CD14-positive monocyte (primary cell): ENCODE results near the gene AMBRA1. TPM values are rescaled to one million over a fixed set of nuclear protein-coding genes. Genes with fewer than 3 reads are reported as not detected.

Experiments
- DNase-seq, 3 donors: peaks; one replicate each; pipeline ENCODE4 v3.0.0-alpha.2; 2011 to 2022
- H2AFZ ChIP-seq: 2 replicates; pipeline ENCODE4 v1.6.0; 2012; ENCODE audit warnings: mild to moderate bottlenecking, low read depth, low read length, inconsistent platforms; ENCODE audit not compliant: insufficient read depth, poor library complexity, severe bottlenecking
- H3K27ac ChIP-seq, 2 donors: 1 replicate in 1 of 2; 2 replicates in 1 of 2; pipeline ENCODE4 v1.5.1; 2012 to 2013; ENCODE audit warnings: low read length in 2 of 2, control low read depth in 1 of 2, inconsistent platforms in 1 of 2, low read depth in 1 of 2, mild to moderate bottlenecking in 1 of 2
- H3K27me3 ChIP-seq, 2 donors: one replicate each; pipeline versions ENCODE4 v1.6.0 to v1.6.1; 2011 to 2013; ENCODE audit warnings: low read length in 2 of 2; ENCODE audit not compliant: control insufficient read depth in 2 of 2, insufficient read depth in 2 of 2
- H3K36me3 ChIP-seq, 2 donors: replicated peaks in 1 of 2; 1 replicate in 1 of 2; 2 replicates in 1 of 2; pipeline versions ENCODE4 v1.5.1 to v1.6.1; 2012 to 2013; ENCODE audit warnings: low read length in 2 of 2, control low read depth in 1 of 2, inconsistent platforms in 1 of 2, mild to moderate bottlenecking in 1 of 2; ENCODE audit not compliant: insufficient read depth in 2 of 2, control insufficient read depth in 1 of 2
- H3K4me1 ChIP-seq, 2 donors: 1 replicate in 1 of 2; 2 replicates in 1 of 2; pipeline versions ENCODE4 v1.5.1 to v1.6.1; 2012 to 2013; ENCODE audit warnings: low read length in 2 of 2, control low read depth in 1 of 2, inconsistent platforms in 1 of 2, mild to moderate bottlenecking in 1 of 2, moderate library complexity in 1 of 2; ENCODE audit not compliant: insufficient read depth in 2 of 2, control insufficient read depth in 1 of 2
- H3K4me2 ChIP-seq: replicated peaks from 2 replicates; pipeline ENCODE3; 2012; ENCODE audit warnings: low read length, moderate library complexity, mild to moderate bottlenecking; ENCODE audit not compliant: poor library complexity, severe bottlenecking; ENCODE audit errors: extremely low read depth
- H3K4me3 ChIP-seq, 3 experiments: fragments of 200-600 bp in 1 of 3; sonication (generic) in 1 of 3; replicated peaks in 1 of 3; 1 replicate in 2 of 3; 2 replicates in 1 of 3; pipeline ENCODE4 v1.5.1; 2011 to 2013; ENCODE audit warnings: low read length in 3 of 3, mild to moderate bottlenecking in 3 of 3, control low read depth in 2 of 3, low read depth in 2 of 3, inconsistent platforms in 1 of 3, moderate library complexity in 1 of 3
- H3K79me2 ChIP-seq: 2 replicates; pipeline ENCODE4 v1.6.0; 2012; ENCODE audit warnings: mild to moderate bottlenecking, control low read depth, inconsistent platforms, low read length, moderate library complexity; ENCODE audit not compliant: insufficient read depth
- H3K9ac ChIP-seq: 2 replicates; pipeline ENCODE4 v1.6.0; 2017; ENCODE audit warnings: low read length, mild to moderate bottlenecking; ENCODE audit not compliant: insufficient read depth, poor library complexity, severe bottlenecking
- H3K9me3 ChIP-seq, 2 donors: replicated peaks in 1 of 2; 1 replicate in 1 of 2; 2 replicates in 1 of 2; pipeline versions ENCODE4 v1.5.1 to v1.6.1; 2012 to 2013; ENCODE audit warnings: low read length in 2 of 2, control low read depth in 1 of 2; ENCODE audit not compliant: control insufficient read depth in 1 of 2, insufficient read depth in 1 of 2
- H4K20me1 ChIP-seq: 2 replicates; pipeline ENCODE4 v1.6.0; 2012; ENCODE audit warnings: mild to moderate bottlenecking, low read length, control low read depth, moderate library complexity; ENCODE audit not compliant: insufficient read depth
- H3K27ac Mint-ChIP-seq, 7 donors: one replicate each; pipeline ENCODE4 v1.8.0; 2020; ENCODE audit warnings: mild to moderate bottlenecking in 7 of 7, mixed read lengths in 7 of 7, moderate library complexity in 6 of 7, inconsistent platforms in 2 of 7
- H3K27me3 Mint-ChIP-seq, 3 donors: one replicate each; pipeline ENCODE4 v1.8.0; 2021 to 2022; ENCODE audit warnings: low read depth in 3 of 3, mild to moderate bottlenecking in 3 of 3, mixed read lengths in 3 of 3, moderate library complexity in 3 of 3, inconsistent platforms in 1 of 3
- H3K36me3 Mint-ChIP-seq, 2 donors: one replicate each; pipeline ENCODE4 v1.8.0; 2020; ENCODE audit warnings: mixed read lengths in 2 of 2, inconsistent platforms in 1 of 2, mild to moderate bottlenecking in 1 of 2
- H3K4me1 Mint-ChIP-seq: one replicate; pipeline ENCODE4 v1.8.0; 2020; ENCODE audit warnings: mild to moderate bottlenecking, mixed read lengths
- H3K4me3 Mint-ChIP-seq, 2 donors: one replicate each; pipeline ENCODE4 v1.8.0; 2020; ENCODE audit warnings: mild to moderate bottlenecking in 2 of 2, mixed read lengths in 2 of 2, moderate library complexity in 1 of 2
- H3K9me3 Mint-ChIP-seq, 7 donors: one replicate each; pipeline ENCODE4 v1.8.0; 2020 to 2022; ENCODE audit warnings: mixed read lengths in 7 of 7, mild to moderate bottlenecking in 6 of 7, moderate library complexity in 6 of 7, inconsistent platforms in 2 of 7
- WGBS: methylation state at CpG from one replicate; pipeline ENCODE4 v1.1.5; 2013; ENCODE audit warnings: missing lambda C conversion rate; ENCODE audit not compliant: insufficient coverage; 5-methylcytosine and 5-hydroxymethylcytosine counted together
- intact Hi-C, 2 donors: fragments of 100-400 bp; cut with micrococcal nuclease; formaldehyde crosslinking; loops; one replicate each; pipeline versions ENCODE4 v1.15.0 to v1.15.1; 2023
- polyA plus RNA-seq, 3 donors: library from polyadenylated mRNA; depleted of rRNA in 1 of 3; unstranded in 2 of 3; stranded (reverse) in 1 of 3; fragments of 300-500 nt in 2 of 3; fragments of >200 nt in 1 of 3; fragmentation: Illumina TruSeq in 2 of 3; gene quantifications; 1 replicate in 2 of 3; 2 replicates in 1 of 3; pipeline ENCODE4 v1.2.3, GENCODE V29; 2012 to 2021
- TF ChIP-seq, protein P1 (sequence below): fragments of 200-600 bp; IDR thresholded peaks from one replicate; pipeline ENCODE4 v1.8.0; 2022; ENCODE audit warnings: antibody characterized with exemption, mild to moderate bottlenecking

AMBRA1 gene
- polyA plus RNA-seq, 3 donors = 2.1 to 6.1 (median 3.8) TPM

- H3K9me3 Mint-ChIP-seq = no peaks in the 10 kb centered on the region
- H3K4me1 Mint-ChIP-seq = peaks cover 2% of the 10 kb centered on the region
- Histone ChIP-seq H3K4me3 (no peak overlapping the region), H4K20me1 (no peaks in the 10 kb centered on the region), H2AFZ (no peak overlapping the region), H3K4me1 (no peaks in the 10 kb centered on the region), H3K27me3 (no peaks in the 10 kb centered on the region), H3K36me3 (peaks cover 39 to 70% of the 10 kb centered on the region in 2 donors), H3K9me3 (no peaks in the 10 kb centered on the region), H3K9ac (no peak overlapping the region), H3K79me2 (no peaks in the 10 kb centered on the region), H3K27ac (no peak overlapping the region), H3K4me2 (no peak overlapping the region)
- H3K36me3 Mint-ChIP-seq = peaks cover 70 to 79% of the 10 kb centered on the region in 2 donors
- peak overlapping the region in 1 of 7 donors; percentile 21 for H3K27ac Mint-ChIP-seq
- intact Hi-C loops = no loop called here
- DNase-seq = no peak
- TF ChIP-seq, protein P1, sequence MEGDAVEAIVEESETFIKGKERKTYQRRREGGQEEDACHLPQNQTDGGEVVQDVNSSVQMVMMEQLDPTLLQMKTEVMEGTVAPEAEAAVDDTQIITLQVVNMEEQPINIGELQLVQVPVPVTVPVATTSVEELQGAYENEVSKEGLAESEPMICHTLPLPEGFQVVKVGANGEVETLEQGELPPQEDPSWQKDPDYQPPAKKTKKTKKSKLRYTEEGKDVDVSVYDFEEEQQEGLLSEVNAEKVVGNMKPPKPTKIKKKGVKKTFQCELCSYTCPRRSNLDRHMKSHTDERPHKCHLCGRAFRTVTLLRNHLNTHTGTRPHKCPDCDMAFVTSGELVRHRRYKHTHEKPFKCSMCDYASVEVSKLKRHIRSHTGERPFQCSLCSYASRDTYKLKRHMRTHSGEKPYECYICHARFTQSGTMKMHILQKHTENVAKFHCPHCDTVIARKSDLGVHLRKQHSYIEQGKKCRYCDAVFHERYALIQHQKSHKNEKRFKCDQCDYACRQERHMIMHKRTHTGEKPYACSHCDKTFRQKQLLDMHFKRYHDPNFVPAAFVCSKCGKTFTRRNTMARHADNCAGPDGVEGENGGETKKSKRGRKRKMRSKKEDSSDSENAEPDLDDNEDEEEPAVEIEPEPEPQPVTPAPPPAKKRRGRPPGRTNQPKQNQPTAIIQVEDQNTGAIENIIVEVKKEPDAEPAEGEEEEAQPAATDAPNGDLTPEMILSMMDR = no peak
- WGBS = no CpG with 5 or more reads among the region's 3 CpGs
- H3K4me3 Mint-ChIP-seq = no peak overlapping the region
- H3K27me3 Mint-ChIP-seq = peaks cover 0 to 1% (median 0%) of the 10 kb centered on the region in 3 donors
These were observed 164.1 kb downstream of the AMBRA1 start for GRCh38 chr11:46429717-46430116.

GRCh38 chr11:46427364-46427763, 166.5 kb downstream of the AMBRA1 start:
- peaks cover 0 to 1% (median 0%) of the 10 kb centered on the region in 3 donors for H3K27me3 Mint-ChIP-seq
- no peak for DNase-seq
- no peaks in the 10 kb centered on the region for H3K9me3 ChIP-seq
- peaks cover 2% of the 10 kb centered on the region for H3K4me1 Mint-ChIP-seq
- H4K20me1 ChIP-seq = no peaks in the 10 kb centered on the region
- H3K36me3 Mint-ChIP-seq = peaks cover 58 to 70% of the 10 kb centered on the region in 2 donors
- TF ChIP-seq, protein P1 = no peak
- no peak overlapping the region for H3K27ac Mint-ChIP-seq
- H3K27ac ChIP-seq = no peak overlapping the region
- H3K27me3 ChIP-seq = no peaks in the 10 kb centered on the region
- no peak overlapping the region for H3K4me3 ChIP-seq
- no peak overlapping the region for H3K9ac ChIP-seq
- H3K4me3 Mint-ChIP-seq = no peak overlapping the region
- no peak overlapping the region for H3K4me2 ChIP-seq
- no peaks in the 10 kb centered on the region for H3K9me3 Mint-ChIP-seq
- peaks cover 17 to 61% of the 10 kb centered on the region in 2 donors for H3K36me3 ChIP-seq
- no peaks in the 10 kb centered on the region for H3K79me2 ChIP-seq
- WGBS = 94% methylated on average over 7 of the region's 9 CpGs
- no peaks in the 10 kb centered on the region for H3K4me1 ChIP-seq
- intact Hi-C loops = no loop called here
- H2AFZ ChIP-seq = no peak overlapping the region
